ENCODE measurements around the gene TMIGD3.
A peak's percentile ranks its signal among the peaks of the same experiment; 100 is the strongest.

Gene TMIGD3

DNA sequence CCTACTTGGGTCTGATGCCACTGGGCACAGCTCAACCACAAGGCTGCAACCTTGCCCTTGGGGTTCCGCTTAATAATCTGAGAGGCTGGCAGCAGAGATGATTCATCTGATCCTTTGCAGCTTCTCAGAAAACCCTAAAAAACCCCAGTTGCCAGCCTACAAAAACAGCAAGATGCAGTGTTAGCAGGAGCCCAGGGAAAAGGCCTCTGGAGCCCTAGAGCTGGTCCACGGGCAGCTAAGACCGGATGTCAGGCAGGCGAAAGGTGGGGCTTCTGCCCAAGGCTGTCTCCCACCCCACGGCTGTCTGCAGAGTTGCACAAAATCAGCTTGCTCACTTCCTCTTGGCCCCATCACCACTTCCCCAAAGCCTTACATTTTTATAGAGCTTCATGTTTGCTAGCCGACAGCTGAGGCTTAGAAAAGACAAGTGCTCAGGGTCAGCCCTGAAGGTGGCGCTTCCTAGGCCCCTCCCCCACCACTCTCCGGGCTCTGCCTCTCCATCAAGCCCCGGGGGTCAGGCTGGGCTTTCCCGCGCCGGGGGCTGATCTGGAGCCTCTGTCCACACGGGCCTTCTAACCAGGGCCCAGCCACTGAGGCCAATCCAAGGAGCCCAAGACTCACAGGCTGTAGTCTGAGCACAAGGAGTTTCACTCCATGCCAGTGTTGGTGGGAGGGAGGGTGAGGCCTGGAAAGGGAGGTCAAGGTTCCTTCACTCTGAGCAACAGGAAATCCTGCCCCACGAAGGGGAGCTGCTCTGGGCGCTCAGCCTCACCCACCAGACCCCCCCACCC, 4.2 kb upstream of the TMIGD3 start:
- DNase-seq: peak; percentile 44

DNA sequence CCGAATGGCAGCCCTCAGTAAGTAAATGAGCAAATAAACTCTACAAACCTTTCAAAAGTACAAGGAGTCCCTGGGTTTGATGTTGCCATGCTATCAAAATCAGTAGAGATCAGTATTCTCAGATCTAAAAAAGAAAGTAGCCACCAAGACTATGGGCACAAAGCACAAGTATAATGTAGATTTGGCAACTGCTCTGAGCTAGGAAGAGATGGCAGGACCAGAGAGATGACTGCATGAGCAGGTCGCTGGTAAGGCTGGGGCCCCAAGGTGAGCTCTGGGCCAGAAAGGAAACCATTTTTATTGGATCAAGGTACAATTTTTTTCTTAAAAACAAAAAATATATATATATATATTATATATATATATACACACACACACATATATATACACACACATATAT, 3.1 kb upstream of the TMIGD3 start:
- no peak for DNase-seq

DNA sequence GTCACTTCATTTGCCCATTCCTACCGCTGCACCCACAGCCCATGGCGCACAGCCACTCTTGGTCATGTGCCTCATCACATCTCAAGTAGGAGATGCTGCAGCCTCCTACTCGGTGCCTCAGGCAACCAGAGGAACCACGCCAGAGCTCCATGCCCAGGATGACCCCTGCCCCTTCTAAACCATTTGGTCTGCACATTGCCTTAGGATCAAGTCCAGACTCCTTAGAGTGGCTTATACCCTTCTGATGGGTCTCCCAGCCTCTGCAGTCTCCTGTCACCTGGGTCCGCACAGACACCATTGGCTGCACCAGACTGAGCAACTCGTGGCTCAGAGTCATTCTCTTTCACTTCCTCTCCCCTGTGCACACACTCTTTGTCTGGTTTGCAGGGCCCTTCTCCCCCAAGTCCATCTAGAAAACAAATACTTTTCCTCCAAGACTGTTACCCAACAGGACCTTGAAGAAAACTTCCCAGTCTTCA, 2.2 kb upstream of the TMIGD3 start:
- DNase-seq: peak; percentile 14

DNA sequence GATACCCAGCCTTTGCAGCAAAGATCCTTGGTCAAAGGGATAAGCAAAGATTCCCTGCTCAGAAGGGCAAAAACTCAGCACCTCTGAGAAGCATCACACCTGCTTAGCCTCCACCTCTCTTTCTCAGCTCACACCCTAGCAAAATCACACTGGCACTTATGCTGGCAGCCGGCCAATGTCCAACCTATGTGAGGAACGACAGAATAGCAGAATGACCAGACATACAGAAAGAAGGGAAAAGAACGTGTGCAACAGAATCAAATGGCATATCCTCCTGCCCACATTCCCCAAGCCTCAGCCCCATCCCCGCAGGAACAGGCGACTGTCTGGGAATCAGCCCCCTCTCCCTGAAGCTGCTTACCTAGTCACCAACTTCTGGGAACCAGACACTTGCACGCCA, 664 bp upstream of the TMIGD3 start:
- no peak for DNase-seq

DNA sequence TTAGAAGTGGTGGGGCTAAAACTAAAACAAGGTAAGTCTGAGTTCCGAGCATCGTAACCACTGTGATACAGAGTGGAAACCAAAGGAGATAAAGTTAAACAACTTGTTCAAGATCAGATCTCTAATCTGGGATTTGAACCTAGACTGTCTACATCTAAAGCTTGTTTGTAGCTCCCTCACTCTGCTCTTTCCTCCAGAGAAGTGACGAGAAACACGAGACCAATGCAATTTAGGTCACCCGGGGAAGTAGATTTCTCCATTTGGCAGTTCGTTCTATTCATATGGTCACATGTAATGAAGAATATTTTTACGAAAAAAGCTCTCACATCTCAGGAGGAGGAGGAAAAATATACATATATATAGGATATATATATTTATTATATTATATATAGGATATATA, 1.8 kb downstream of the TMIGD3 start:
- no peak for DNase-seq

DNA sequence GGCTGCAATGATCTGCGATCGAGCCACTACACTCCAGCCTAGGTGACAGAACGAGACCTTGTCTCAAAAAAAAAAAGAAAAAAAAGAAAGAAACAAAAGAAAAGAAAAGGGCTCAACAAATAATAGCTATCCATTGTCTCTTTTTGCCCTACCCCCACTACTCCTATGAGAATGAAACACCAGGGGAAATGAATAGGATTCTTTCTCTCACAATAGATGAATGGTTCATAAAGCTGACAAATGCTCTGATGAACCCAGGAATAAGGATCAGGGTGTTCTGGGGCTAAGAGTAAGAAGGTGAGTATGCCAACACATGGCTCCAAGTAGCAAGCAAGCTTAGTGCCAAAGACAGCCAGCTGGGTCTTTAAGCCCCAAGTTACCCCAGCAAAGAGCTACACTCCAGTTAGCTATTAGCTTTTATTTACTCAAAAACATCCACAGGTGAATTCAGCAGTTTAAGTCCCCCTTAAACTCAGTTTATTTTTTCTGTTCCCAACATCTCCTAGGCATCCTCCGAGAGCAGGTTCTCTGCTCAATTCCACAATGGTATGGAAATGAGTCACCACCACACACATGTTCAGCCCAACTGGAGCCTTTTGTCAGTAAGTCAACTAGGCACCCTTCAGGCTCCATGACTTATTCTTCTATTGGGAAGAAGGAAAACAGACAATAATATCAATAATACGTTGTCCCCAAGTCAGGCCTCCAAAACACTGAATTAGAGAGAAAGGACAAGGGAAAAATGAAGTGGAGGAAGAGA, 4.2 kb downstream of the TMIGD3 start:
- no peak for DNase-seq

DNA sequence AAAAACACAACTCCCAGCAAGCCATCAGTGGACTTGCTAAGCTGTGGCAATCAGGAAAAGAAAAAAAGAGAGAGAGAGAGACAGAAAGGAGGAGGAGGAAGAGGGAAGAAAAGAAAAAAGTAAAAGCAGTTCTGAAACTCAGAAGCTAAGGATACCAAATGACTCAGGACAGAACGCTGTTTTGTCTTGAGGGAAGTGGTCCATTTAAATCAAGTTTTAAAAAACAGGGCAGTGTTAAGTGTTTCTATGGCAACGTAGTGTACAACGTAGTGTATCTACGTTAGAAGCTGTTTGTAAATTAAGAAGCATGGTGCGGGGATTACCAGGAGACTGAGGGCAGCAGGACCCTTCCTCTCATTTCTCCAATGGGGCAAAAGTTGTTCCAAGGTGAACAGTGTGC, 5.8 kb downstream of the TMIGD3 start:
- no peak for DNase-seq

DNA sequence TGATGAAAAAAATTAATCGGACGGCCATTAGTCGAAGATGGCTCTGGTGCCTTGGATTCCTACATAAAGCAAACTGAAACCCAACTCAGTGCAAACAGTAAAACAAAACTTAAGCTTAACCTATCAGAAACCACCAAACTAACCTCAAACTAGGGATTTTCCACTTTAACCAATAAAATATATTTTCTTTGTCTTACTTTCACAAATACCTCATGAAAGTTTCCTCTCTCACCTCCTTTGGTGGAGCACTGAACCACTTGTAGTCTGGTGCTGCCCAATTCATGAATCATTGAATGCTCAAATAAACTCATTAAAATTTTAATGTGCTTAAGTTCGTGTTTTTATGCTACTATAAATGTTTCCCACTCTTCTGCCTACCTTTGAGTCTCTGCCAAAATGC, 7.0 kb downstream of the TMIGD3 start:
- DNase-seq: no peak

DNA sequence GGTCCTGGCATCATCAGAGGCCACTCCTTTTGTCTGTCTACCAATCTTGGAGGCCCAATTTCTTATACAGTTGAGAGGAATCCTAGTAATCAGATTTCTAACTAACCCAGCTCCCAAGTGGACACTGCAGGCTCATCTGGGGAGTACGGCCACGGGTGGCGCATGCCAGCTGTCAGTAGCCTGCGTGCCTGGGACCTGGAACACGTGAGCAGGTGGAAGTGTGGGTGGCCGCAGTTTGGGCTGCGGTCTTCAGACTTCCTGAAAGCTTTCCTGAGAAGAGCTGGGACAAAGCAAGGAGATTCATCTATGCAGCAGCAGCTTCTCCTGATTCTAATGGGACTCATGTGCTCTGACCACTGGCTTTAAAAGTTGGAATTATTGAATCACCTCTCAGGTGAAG, 12.4 kb downstream of the TMIGD3 start:
- no peak for DNase-seq

DNA sequence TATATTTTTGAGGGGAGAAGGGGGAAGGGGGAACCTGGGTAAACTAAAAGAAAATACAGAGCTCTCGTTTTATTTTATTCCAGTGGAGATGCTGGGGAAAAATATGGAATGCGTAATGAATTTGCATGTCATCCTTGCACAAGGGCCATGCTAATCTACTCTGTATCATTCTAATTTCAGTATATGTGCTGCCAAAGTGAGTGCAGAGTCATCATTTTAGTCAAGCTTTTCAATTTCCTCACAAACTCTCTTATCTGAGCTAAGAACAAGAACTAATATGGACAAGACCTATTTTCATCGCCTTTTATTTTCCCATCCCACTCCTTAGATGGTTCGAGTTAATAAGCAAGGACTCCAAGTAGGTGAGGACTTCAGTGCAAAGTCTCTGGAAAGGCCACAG, 13.2 kb downstream of the TMIGD3 start:
- no peak for DNase-seq

DNA sequence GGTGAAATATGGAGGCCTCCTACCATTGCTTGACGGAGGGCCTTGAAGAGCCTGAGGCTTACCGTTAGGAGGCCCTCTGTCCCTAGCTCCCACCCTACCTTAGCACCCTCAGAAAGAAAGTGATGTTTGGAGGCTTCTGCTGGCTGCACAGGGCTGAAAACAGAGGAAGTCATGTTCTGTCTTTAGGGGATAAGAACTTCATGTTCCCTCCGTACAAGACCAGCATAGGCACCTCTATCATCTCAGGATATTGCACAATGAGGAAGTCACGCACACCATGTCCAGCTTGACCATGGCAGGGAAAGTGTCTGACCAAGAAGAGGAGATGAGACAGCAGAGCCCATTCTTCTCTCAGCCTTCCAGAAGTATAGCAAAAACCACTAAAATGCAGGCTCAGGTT, 13.8 kb downstream of the TMIGD3 start:
- no peak for DNase-seq

DNA sequence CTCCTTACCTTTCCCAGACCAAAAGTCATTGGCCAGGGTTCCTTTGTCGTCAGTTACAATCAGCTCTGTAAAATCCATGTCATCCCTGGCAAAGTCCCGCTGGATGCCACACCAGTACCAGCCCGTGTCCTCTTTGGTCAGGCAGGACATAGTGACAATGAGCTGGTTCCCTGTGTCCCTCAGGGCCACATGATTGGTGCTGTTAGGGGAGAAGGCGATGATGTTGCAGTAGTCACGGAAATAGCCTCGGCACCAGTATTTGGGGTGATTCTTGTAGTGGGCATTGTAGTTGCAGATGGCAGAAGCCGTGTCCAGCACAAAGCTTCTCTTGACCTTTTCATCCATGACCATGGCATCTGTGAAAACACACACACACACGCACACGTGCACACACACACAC, 14.8 kb downstream of the TMIGD3 start:
- no peak for DNase-seq

DNA sequence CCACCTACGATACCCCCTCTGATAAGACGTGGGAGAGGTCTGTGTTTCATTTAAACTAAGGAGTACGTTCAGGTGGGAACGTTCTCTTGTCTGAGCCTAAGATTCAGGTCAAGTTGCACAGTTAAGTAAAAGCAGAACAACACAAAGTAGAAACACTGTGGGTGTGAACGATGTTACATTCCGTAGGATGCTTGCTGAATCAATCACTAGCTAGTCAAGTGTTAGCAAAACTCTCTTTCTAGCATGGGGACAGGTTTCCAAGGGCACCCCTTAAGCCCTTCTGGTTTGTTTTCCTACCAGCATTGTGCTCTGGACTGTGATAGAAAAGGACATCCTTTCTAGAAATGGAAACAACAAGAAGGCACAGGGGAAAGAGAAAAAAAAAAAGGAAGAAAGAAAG, 16.3 kb downstream of the TMIGD3 start:
- no peak for DNase-seq

DNA sequence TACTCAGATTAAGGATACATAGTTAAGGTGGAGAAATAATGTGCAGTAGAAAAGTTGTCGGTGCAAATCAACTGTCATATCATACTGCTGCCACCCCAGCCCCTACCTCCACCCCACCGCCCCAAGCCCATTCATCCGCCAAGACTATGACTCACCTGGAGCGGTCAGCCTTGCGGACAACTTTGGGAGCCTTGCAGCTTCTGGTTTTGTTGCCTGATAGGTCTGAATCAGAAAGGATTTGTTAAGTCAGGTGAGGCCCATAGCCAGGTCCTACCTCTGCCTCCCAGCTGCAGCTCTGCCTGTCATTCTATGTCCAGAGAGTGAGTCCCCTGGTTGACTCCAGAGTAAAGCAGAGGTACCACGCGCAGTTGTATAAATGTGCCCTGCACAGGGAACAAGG, 17.0 kb downstream of the TMIGD3 start:
- DNase-seq: no peak

DNA sequence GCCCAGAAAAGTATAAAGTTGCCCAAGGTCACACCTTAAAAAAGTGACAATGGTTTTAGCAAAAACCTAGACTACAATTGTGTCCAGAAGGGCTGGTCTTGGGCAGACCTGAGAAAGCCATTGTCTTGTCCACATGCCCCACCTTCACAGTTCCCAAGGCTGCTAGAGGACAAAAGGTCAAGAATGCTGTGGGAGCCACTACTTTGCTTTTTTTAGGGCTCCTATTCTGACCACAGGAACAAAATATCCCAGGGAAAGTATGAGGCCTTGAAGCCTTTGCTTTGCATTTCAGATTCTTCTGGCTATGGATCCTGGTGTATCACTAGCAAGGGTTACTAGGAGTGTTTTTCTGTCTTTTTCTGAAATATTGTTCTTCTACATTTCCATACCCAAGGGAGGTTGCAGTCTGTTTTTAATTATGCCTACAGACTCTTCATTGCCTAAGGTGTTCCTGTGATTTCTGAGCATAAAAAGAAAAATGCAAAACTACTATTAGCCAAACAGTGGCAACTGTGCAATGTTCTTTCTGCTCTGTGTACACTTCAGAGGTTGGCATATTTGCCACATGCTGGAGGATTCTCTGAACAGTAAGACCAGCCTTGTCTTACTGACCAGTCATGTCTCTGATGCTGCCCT, 18.9 kb downstream of the TMIGD3 start:
- no peak for DNase-seq

DNA sequence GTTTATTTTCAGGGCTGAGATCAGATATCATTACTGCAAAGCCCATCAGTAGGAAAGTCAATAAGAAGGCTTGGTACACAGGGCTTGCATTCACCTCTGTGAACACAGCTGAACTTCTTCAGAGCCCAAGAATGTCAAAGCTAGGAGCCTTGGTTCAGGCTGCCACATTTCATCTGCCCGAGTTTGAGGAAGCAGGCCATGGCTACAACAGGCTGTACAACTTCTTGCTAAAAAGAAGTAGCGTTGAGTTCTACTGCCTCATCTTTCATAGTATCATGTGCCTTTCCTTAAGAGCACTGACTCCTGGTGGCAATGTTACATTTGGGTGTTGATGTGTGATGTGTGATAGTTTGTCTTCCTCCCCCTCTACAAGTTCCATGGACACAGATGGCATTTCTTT, 19.6 kb downstream of the TMIGD3 start:
- DNase-seq: no peak

DNA sequence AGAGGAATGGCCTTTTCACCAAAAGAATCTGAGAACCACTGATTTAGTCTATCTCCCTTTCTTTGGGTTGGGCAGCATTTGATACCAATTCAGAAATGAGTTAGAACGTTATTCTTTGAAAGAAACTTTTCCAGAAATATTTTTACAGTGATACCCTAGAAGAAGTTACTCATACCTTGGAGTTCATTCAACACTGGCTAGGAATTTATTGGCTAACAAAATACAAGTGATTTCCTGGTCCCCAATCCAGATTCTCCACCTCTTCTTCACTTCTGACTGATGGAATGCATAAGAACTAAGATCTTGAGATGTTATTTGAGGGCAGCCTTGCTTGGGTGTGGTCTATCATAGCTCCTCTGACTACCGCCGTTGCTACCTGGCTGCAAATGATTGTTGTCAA, 20.3 kb downstream of the TMIGD3 start:
- no peak for DNase-seq

DNA sequence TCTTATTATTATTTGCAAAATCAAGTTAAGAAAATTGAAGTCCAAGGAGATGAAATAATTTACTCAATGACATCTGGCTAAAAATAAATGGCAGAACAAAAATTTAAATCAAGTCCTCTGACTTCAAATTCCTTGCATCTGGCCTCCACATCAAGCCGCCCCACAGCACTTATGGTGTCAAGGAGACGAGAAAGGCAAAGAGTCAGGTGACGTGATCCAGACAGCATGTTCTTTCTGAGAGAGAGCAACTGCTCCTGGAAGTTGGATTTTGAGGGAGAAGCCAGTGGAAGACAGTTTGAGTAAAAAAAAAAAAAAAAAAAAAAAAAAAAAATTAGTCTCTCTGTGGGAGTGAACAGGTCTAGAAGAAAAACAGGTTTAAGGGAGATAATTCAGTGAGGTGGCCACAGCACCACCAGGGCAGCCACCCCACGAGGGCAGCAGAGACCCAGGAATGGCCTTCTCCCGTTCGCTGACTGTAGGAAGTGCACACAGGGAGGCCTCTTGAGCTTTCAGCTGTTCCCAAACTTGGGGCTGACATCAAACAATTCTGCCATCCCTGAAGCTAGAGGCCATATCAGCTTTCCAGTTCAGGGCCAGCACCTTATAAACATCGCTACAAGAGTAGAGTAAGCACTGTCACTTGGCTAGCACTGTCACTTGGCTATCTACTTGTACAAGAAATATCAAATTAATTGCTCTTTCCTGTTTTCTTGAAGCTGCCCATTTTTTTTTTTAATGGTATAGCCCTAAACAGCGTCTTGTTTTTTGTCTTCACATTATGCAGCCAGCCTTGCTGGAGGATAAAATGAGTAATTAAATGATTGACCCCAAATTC, 21.8 kb downstream of the TMIGD3 start:
- peak; percentile 61 for DNase-seq

DNA sequence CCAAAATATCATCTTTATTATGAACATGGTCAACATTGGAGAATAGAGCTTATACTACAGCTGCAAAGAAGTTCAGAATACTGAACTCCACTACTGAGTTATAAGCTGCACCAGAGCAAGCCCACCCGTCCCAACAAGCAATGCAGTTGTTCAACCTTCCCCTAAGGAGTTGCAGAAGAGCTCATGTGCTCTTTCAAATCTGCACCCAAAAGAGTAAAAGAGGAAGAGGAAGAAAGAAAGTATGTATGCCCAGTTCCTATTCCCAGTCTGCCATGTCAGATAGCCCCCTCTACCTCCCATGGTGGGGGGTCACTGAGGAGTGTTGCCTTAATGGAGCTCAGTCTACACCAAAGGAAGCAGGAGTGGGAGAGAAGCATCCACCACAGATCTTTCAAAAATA, 22.8 kb downstream of the TMIGD3 start:
- no peak for DNase-seq

DNA sequence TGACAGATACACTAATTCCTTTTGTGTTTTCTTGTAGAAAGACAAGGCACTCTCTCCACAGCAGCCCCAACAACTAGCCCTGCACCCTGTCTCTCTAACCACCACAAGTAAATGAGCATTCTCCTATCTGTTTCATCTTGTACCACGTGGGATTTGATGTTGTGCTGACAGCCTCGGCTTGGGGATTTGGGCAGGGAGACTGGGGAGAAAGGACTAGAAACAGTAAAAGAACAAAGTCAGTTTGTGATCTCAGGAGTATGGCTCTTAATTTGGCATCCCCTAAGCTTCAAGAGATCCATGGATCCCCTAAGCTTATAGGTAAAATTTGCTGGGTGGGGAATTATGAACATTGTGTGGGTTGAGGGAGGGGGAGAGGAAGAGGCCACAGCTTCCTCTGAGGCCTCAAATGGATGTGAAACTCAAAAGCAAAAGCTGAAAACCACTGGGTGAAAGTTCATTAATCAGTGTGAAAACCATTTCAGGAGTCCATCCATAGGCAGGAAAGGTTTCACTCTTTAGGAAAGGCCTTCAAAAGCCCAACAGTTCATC, 26.6 kb downstream of the TMIGD3 start:
- peak; percentile 11 for DNase-seq

DNA sequence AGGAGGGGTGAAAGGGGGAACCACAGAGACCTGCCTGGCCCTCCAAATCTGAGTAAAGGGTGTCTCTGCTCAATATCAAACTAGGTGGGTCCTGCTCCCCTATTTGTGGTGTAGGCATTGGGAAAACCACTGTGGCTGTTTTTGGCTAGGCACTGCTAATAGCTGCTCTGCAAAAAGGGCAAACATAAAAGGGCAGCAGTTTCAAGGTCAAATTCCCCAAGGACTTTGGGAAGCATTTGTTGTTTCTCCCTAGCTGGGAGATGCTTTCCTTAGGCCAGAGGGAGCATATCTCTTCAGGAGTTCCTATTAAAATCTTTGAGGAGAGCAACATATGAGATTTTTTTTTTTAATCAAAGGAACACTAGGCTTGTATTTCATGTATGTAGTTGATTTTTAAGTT, 27.2 kb downstream of the TMIGD3 start:
- DNase-seq: no peak

DNA sequence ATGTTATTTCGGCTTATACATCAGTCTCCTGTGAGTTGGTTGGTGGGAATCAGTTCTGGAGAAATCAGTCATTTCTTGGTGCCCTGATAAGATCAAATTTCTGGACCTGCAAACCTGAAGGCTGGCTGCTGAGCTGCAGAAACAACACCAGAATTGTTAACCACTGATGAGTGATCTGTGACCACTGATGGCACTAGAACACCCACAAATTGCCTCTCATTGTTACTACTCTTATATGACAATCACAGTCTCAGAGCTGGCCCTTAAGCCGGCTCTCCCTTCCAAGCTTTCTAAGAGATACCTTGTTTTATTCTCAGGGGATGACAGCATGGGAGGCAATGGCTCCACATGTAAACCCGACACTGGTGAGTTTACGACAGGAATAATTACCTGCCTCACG, 27.7 kb downstream of the TMIGD3 start:
- DNase-seq: no peak

DNA sequence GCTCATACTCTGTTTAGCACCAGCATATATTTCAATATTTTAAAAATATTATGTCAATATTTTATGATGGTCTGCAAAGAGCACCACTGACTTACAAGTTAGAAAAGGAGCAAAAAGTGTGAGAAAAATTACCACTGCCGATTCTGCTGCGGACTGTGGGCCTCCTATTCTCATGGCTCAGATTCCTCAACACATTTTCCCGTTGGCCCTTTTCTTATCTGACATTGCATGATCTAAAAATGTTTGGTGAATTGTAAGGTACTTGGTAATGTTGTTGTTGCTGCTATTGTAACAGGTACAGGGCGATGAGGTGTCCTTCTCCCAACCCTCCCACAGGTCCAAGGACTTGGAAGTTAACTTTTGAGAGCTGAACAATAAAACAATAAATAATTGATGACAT, 28.9 kb downstream of the TMIGD3 start:
- no peak for DNase-seq
